ENCODE data around the gene CA4.

CA4 gene

GRCh38 chr17:60127068-60128064 lies 22.4 kb upstream of the CA4 start:
- H3K4me3 ChIP-seq (ENCODE audit: low read length): no peak overlapping the region
- DNase-seq (ENCODE audit: low read depth, low spot score): no peak

GRCh38 chr17:60128171-60128859 lies 21.5 kb upstream of the CA4 start:
- no peak for DNase-seq (ENCODE audit: low read depth, low spot score)
- H3K4me3 ChIP-seq (ENCODE audit: low read length): no peak overlapping the region

- no peak for DNase-seq (ENCODE audit: low read depth, low spot score)
- no peak overlapping the region for H3K4me3 ChIP-seq (ENCODE audit: low read length)
Measured at GRCh38 chr17:60129164-60129563, 20.6 kb upstream of the CA4 start.

GRCh38 chr17:60130466-60130865 lies 19.3 kb upstream of the CA4 start:
- no peak for DNase-seq (ENCODE audit: low read depth, low spot score)
- H3K4me3 ChIP-seq (ENCODE audit: low read length): no peak overlapping the region

- H3K4me3 ChIP-seq (ENCODE audit: low read length): peak overlapping the region; percentile 93
- no peak for DNase-seq (ENCODE audit: low read depth, low spot score)
Measured at GRCh38 chr17:60134396-60135150, 15.2 kb upstream of the CA4 start.

- peak; percentile 89 for DNase-seq (ENCODE audit: low read depth, low spot score)
- H3K4me3 ChIP-seq (ENCODE audit: low read length): peak overlapping the region; percentile 93
Measured at GRCh38 chr17:60135151-60135950, 14.4 kb upstream of the CA4 start.

- peak overlapping the region; percentile 93 for H3K4me3 ChIP-seq (ENCODE audit: low read length)
- no peak for DNase-seq (ENCODE audit: low read depth, low spot score)
Measured at GRCh38 chr17:60135951-60136666, 13.7 kb upstream of the CA4 start.

GRCh38 chr17:60137731-60138130 lies 12.0 kb upstream of the CA4 start:
- DNase-seq (ENCODE audit: low read depth, low spot score): no peak
- H3K4me3 ChIP-seq (ENCODE audit: low read length): no peak overlapping the region

GRCh38 chr17:60138769-60139437 lies 10.9 kb upstream of the CA4 start:
- no peak overlapping the region for H3K4me3 ChIP-seq (ENCODE audit: low read length)
- no peak for DNase-seq (ENCODE audit: low read depth, low spot score)

- no peak overlapping the region for H3K4me3 ChIP-seq (ENCODE audit: low read length)
- DNase-seq (ENCODE audit: low read depth, low spot score): no peak
Measured at GRCh38 chr17:60139438-60140285, 10.1 kb upstream of the CA4 start.

GRCh38 chr17:60141111-60142018 lies 8.4 kb upstream of the CA4 start:
- H3K4me3 ChIP-seq (ENCODE audit: low read length): no peak overlapping the region
- DNase-seq (ENCODE audit: low read depth, low spot score): no peak

- no peak overlapping the region for H3K4me3 ChIP-seq (ENCODE audit: low read length)
- peak; percentile 76 for DNase-seq (ENCODE audit: low read depth, low spot score)
Measured at GRCh38 chr17:60142872-60143499, 6.8 kb upstream of the CA4 start.

- no peak overlapping the region for H3K4me3 ChIP-seq (ENCODE audit: low read length)
- no peak for DNase-seq (ENCODE audit: low read depth, low spot score)
Measured at GRCh38 chr17:60145006-60145935, 4.5 kb upstream of the CA4 start.

GRCh38 chr17:60146206-60146605 lies 3.6 kb upstream of the CA4 start:
- no peak for DNase-seq (ENCODE audit: low read depth, low spot score)
- H3K4me3 ChIP-seq (ENCODE audit: low read length): no peak overlapping the region
